Right lobe of liver (tissue), 6 donors: ENCODE measurements around the gene HIF1A. TPM values are rescaled to one million over a fixed set of nuclear protein-coding genes. Genes with fewer than 3 reads are reported as not detected.

Source experiments
- ATAC-seq, 4 donors: fragments of 200-7000 bp; cut with Tn5 transposase; one replicate each; pipeline ENCODE4 v1.9.1; 2020; ENCODE audit warnings: mild to moderate bottlenecking in 4 of 4, moderate library complexity in 4 of 4
- DNase-seq, 3 donors: peaks; one replicate each; pipeline ENCODE4 v3.0.0-alpha.2; 2020
- H3K27ac ChIP-seq, 3 donors: fragments of 200-600 bp; one replicate each; pipeline ENCODE4 v1.8.0; 2022
- H3K27me3 ChIP-seq, 2 donors: fragments of 200-600 bp; one replicate each; pipeline ENCODE4 v1.8.0; 2022
- H3K36me3 ChIP-seq, 4 donors: fragments of 200-600 bp; sonication (generic) in 1 of 4; one replicate each; pipeline versions ENCODE4 v1.5.1 to v1.8.0; 2017 to 2022; ENCODE audit warnings: control low read depth in 1 of 4
- H3K4me1 ChIP-seq, 4 donors: fragments of 200-600 bp; sonication (generic) in 1 of 4; one replicate each; pipeline versions ENCODE4 v1.5.1 to v1.8.0; 2017 to 2022; ENCODE audit warnings: control low read depth in 1 of 4
- H3K4me3 ChIP-seq, 3 donors: fragments of 200-600 bp; one replicate each; pipeline ENCODE4 v1.8.0; 2022
- H3K9me3 ChIP-seq, 4 donors: fragments of 200-600 bp; sonication (generic) in 1 of 4; one replicate each; pipeline versions ENCODE4 v1.5.1 to v1.8.0; 2017 to 2022; ENCODE audit warnings: control low read depth in 1 of 4
- CTCF ChIP-seq, 4 donors: fragments of 200-600 bp in 3 of 4; fragments of 450-650 bp in 1 of 4; IDR thresholded peaks; one replicate each; pipeline versions ENCODE4 v1.5.1 to v1.8.0; 2016 to 2022; ENCODE audit warnings: antibody characterized with exemption in 4 of 4, mild to moderate bottlenecking in 2 of 4
- POLR2A ChIP-seq: fragments of 450-650 bp; IDR thresholded peaks from one replicate; pipeline ENCODE4 v1.6.1; 2017; ENCODE audit warnings: antibody characterized with exemption, mild to moderate bottlenecking
- WGBS: methylation state at CpG from one replicate; pipeline ENCODE4 v1.1.6; 2018; ENCODE audit warnings: low coverage, low lambda C conversion rate; ENCODE audit not compliant: insufficient coverage; ENCODE audit errors: missing lambda C conversion rate; 5-methylcytosine and 5-hydroxymethylcytosine counted together
- intact Hi-C, 2 donors: fragments of 100-400 bp; cut with DNase I; formaldehyde crosslinking; loops; one replicate each; pipeline versions ENCODE4 v1.11.2 to v1.14.1; 2022
- total RNA-seq, 6 experiments: library from RNA; depleted of rRNA in 2 of 6; stranded (reverse); fragments of >200 nt in 2 of 6; fragmentation: NEBNext Ultra II Directional in 3 of 6; extraction: Animal tissue kit (Norgen Biotek cat#: 25700) in 3 of 6; gene quantifications; one replicate each; pipeline versions ENCODE4 v1.1.0 to v1.2.4, GENCODE V29; 2016 to 2023
- donor health status: DM: no; HTN: yes; CAD: no.
- donor health status: DM: no; HTN: no; CAD: no.
- donor health status: DM: no; HTN: no; CAD: no.
- donor health status: DM: no; HTN: yes; CAD: no.
- donor health status: DM: no; HTN: yes; CAD: no.

The HIF1A gene
- total RNA-seq, 6 experiments from 2014 or later: 15.9 to 117 (median 31.9) TPM

- Histone ChIP-seq H3K9me3 (peaks cover 0 to 5% (median 0%) of the 10 kb centered on the region in 4 donors), H3K4me1 (peaks cover 0 to 6% (median 0%) of the 10 kb centered on the region in 4 donors), H3K4me3 (no peak overlapping the region), H3K27ac (no peak overlapping the region), H3K27me3 (no peaks in the 10 kb centered on the region), H3K36me3 (no peaks in the 10 kb centered on the region)
- no peak for DNase-seq
- intact Hi-C loops: no loop called here
- WGBS: 75% methylated on average over 2 of the region's 2 CpGs
- TF ChIP-seq CTCF (IDR thresholded peaks at IDR 0.05): no peak
- no peak for TF ChIP-seq POLR2A
- no peak for ATAC-seq
These were observed 4.3 kb upstream of the HIF1A start for GRCh38 chr14:61690982-61691381.

- no peak for ATAC-seq
- Histone ChIP-seq H3K27ac (no peak overlapping the region), H3K9me3 (peaks cover 0 to 5% (median 0%) of the 10 kb centered on the region in 4 donors), H3K27me3 (no peaks in the 10 kb centered on the region), H3K4me3 (no peak overlapping the region), H3K36me3 (no peaks in the 10 kb centered on the region), H3K4me1 (peaks cover 0 to 6% (median 0%) of the 10 kb centered on the region in 4 donors)
- intact Hi-C loops: no loop called here
- TF ChIP-seq CTCF (IDR thresholded peaks at IDR 0.05): no peak
- TF ChIP-seq POLR2A: no peak
- DNase-seq: no peak
These were observed 3.8 kb upstream of the HIF1A start for GRCh38 chr14:61691495-61691894.

- Histone ChIP-seq H3K4me3 (no peak overlapping the region), H3K27ac (no peak overlapping the region), H3K27me3 (no peaks in the 10 kb centered on the region), H3K4me1 (peaks cover 0 to 28% (median 2%) of the 10 kb centered on the region in 4 donors), H3K36me3 (no peaks in the 10 kb centered on the region), H3K9me3 (peaks cover 0 to 5% (median 0%) of the 10 kb centered on the region in 4 donors)
- ATAC-seq (no peak), DNase-seq (no peak)
- WGBS: 85% methylated on average over 6 of the region's 6 CpGs
- TF ChIP-seq CTCF (IDR thresholded peaks at IDR 0.05): no peak
- TF ChIP-seq POLR2A: no peak
- intact Hi-C loops: no loop called here
These were observed 1.3 kb upstream of the HIF1A start for GRCh38 chr14:61694039-61694438.

- ATAC-seq: peak; percentile 29 to 57 (median 44)
These were observed 598 bp downstream of the HIF1A start for GRCh38 chr14:61695695-61696527.

More at GRCh38 chr14:61695695-61696527, 598 bp downstream of the HIF1A start:
- TF ChIP-seq CTCF (IDR thresholded peaks at IDR 0.05): no peak
- no peak for TF ChIP-seq POLR2A
- Histone ChIP-seq H3K27me3 (no peaks in the 10 kb centered on the region), H3K27ac (peak overlapping the region; percentile 96 to 100 (median 97)), H3K9me3 (peaks cover 0 to 5% (median 0%) of the 10 kb centered on the region in 4 donors), H3K4me3 (peak overlapping the region; percentile 87 to 90 (median 90)), H3K36me3 (no peaks in the 10 kb centered on the region), H3K4me1 (peaks cover 0 to 44% (median 2%) of the 10 kb centered on the region in 4 donors)
- WGBS: 0% methylated on average over 16 of the region's 70 CpGs
- intact Hi-C loops: no loop called here
- DNase-seq: peak; percentile 65 to 82 (median 75)
